Measurements from ENCODE around the gene LDB2. TPM values are rescaled to one million over a fixed set of nuclear protein-coding genes. Genes with fewer than 3 reads are reported as not detected.
A peak's percentile ranks its signal among the peaks of the same experiment; 100 is the strongest.

LDB2 gene
- total and polyA plus RNA-seq, 2 of the 8 experiments (the other 6 are each of a cell fraction or from before 2014, with no cell fraction given), result 57.0 to 140 TPM

DNA sequence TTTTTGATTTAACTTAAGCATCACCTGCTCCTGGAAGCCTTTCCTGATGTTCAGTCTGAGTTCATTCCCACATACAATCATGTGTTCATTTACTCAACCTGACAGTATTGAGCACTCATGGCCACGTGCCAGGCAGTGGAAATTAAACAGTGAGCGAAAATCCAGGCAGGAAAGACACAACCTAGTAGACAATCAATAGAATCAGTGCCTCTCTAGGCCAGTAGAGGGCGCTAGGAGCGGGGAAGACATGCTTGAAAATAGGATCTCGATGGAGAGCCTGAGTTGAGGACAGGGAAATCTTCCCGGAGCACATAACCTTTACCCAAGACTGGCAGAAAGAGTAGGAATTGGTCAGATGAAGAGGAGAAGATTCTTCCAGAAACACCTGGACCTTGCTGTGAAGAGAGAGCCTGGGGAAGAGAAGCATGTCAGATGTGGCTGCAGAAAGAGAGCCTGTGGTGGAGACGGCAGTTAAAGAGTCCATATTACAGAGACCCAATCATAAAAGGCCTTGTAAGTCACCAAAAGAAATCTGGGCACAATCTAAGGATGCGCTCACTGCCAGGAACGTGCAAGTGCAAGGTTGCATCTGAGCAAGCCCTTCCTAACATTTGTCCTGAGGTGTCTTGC is 103.5 kb downstream of the LDB2 start (continued):
- TF ChIP-seq NANOG (IDR thresholded peaks at IDR 0.05; ENCODE audit: insufficient read depth, low read depth, low read length, poor library complexity, severe bottlenecking) (no peak), RAD21 (IDR thresholded peaks at IDR 0.05 in 1 of 2, conservative IDR thresholded peaks at IDR 0.05 in 1 of 2; ENCODE audit: low read depth in 2 of 2, low read length in 2 of 2) (peak; percentile 85 to 90), KDM4A (IDR thresholded peaks at IDR 0.05; ENCODE audit: low read depth, low read length, severe bottlenecking) (no peak)

All from H1 (cell line).